ENCODE results near the gene WNT5A. TPM values are rescaled to one million over a fixed set of nuclear protein-coding genes. Genes with fewer than 3 reads are reported as not detected.

WNT5A gene
- total RNA-seq, 2 donors from 2014 or later, result 2.8 to 8.0 TPM

GRCh38 chr3:55477306-55478303 is 9.5 kb downstream of the WNT5A start:
- Histone ChIP-seq H3K36me3 (no peaks in the 10 kb centered on the region), H3K4me1 (peaks cover 0 to 15% of the 10 kb centered on the region in 2 donors), H3K27me3 (no peaks in the 10 kb centered on the region), H3K27ac (no peak overlapping the region), H3K9me3 (no peaks in the 10 kb centered on the region), H3K4me3 (no peak overlapping the region)
- no peak for DNase-seq (ENCODE audit: low spot score)
- no peak for TF ChIP-seq CTCF (IDR thresholded peaks at IDR 0.05)

GRCh38 chr3:55476515-55476914 is 10.6 kb downstream of the WNT5A start:
- H3K4me3 ChIP-seq, result no peak overlapping the region
- H3K27me3 ChIP-seq, result no peaks in the 10 kb centered on the region
- no peak for TF ChIP-seq CTCF (IDR thresholded peaks at IDR 0.05)
- H3K4me1 ChIP-seq, result peaks cover 0 to 4% of the 10 kb centered on the region in 2 donors
- H3K36me3 ChIP-seq, result no peaks in the 10 kb centered on the region
- H3K27ac ChIP-seq, result no peak overlapping the region
- H3K9me3 ChIP-seq, result no peaks in the 10 kb centered on the region
- no peak for DNase-seq (ENCODE audit: low spot score)

DNA sequence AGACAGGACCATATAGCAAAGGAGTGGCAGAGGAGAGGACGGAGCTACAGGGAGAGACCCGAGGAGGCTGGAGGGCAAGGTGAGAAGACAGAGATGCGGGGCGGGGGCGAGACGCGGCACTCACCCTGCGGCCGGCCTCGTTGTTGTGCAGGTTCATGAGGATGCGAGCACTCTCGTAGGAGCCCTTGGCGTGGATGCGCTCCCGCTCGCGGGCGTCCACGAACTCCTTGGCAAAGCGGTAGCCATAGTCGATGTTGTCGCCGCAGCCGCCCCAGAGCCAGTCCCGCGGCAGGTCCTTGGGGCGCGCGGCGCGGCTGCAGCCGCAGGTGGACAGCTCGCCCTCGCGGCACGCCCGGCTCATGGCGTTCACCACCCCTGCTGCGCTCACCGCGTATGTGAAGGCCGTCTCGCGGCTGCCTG is 12.9 kb downstream of the WNT5A start:
- DNase-seq (ENCODE audit: low spot score), result no peak
- Histone ChIP-seq H3K27ac (no peak overlapping the region), H3K4me3 (no peak overlapping the region), H3K9me3 (no peaks in the 10 kb centered on the region), H3K4me1 (no peaks in the 10 kb centered on the region), H3K36me3 (no peaks in the 10 kb centered on the region), H3K27me3 (no peaks in the 10 kb centered on the region)
- no peak for TF ChIP-seq CTCF (IDR thresholded peaks at IDR 0.05)

- H3K9me3 ChIP-seq, result no peaks in the 10 kb centered on the region
- no peaks in the 10 kb centered on the region for H3K36me3 ChIP-seq
- H3K4me3 ChIP-seq, result no peak overlapping the region
- DNase-seq (ENCODE audit: low spot score), result no peak
- no peak for TF ChIP-seq CTCF (IDR thresholded peaks at IDR 0.05)
- no peaks in the 10 kb centered on the region for H3K27me3 ChIP-seq
- H3K4me1 ChIP-seq, result no peaks in the 10 kb centered on the region
- H3K27ac ChIP-seq, result no peak overlapping the region
Measured at GRCh38 chr3:55473788-55474187, 13.3 kb downstream of the WNT5A start.

GRCh38 chr3:55471522-55472280 is 15.4 kb downstream of the WNT5A start:
- H3K27ac ChIP-seq, result no peak overlapping the region
- no peaks in the 10 kb centered on the region for H3K4me1 ChIP-seq
- no peaks in the 10 kb centered on the region for H3K27me3 ChIP-seq
- DNase-seq (ENCODE audit: low spot score), result no peak
- no peak overlapping the region for H3K4me3 ChIP-seq
- TF ChIP-seq CTCF (IDR thresholded peaks at IDR 0.05), result no peak
- no peaks in the 10 kb centered on the region for H3K36me3 ChIP-seq
- no peaks in the 10 kb centered on the region for H3K9me3 ChIP-seq
